Measurements from ENCODE around the gene FAM222B. TPM values are rescaled to one million over a fixed set of nuclear protein-coding genes. Genes with fewer than 3 reads are reported as not detected.

FAM222B gene
- total RNA-seq, 1 experiment from 2014 or later: 94.6 TPM

DNA sequence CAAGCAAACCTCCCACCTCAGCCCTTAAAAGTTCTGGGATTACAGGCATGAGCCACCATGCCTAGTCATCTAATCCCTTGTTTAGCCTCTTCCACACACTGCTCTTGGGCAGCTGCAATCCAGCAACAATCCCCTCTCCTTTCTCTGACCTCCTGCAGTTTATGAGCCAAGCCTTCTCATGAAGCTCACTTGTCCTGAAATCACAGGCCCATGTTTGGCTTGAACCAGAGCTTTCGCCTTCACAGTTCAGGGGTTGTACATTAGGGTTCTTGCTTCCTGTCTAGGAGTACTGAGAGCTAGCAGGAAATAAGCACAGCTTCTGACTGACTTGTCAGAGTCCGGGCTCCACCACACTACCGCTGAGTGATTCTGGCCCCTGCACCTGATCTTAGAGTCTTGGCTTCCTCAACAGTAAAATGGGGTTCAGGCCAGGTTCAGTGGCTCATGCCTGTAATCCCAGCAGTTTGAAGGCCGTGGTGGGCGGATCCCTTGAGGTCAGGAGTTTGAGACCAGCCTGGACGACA lies 28.5 kb upstream of the FAM222B start:
- no peak for DNase-seq (ENCODE audit: low spot score)
- POLR2A ChIA-PET: no interaction called here
- no peak for ATAC-seq
- H3K27me3 Mint-ChIP-seq (ENCODE audit: low read depth): peaks cover 20% of the 10 kb centered on the region
- peak overlapping the region; percentile 60; the same call in 1 of the 2 replicates for H3K27ac Mint-ChIP-seq
- H3K36me3 Mint-ChIP-seq: no peaks in the 10 kb centered on the region
- CTCF ChIA-PET: interaction anchor here (1.1 to 2.3 kb wide), 4 partner anchors 10 to 144 kb away, joined by 3 to 11 read pairs (median 6); no protein-coding TSS in a partner anchor
- no peak for TF ChIP-seq ZNF416 (CRISPR knock-in tag; IDR thresholded peaks at IDR 0.05)
- TF ChIP-seq NR2C2 (CRISPR knock-in tag; IDR thresholded peaks at IDR 0.05): no peak
- TF ChIP-seq TEAD1 (CRISPR knock-in tag; IDR thresholded peaks at IDR 0.05): no peak
- TF ChIP-seq CBFB (CRISPR knock-in tag; IDR thresholded peaks at IDR 0.05; ENCODE audit: low read depth): no peak
- TF ChIP-seq GABPB1 (CRISPR knock-in tag; IDR thresholded peaks at IDR 0.05): no peak
- no peak for TF ChIP-seq ELF4 (CRISPR knock-in tag; IDR thresholded peaks at IDR 0.05; ENCODE audit: low read depth)
- TF ChIP-seq, protein P1, sequence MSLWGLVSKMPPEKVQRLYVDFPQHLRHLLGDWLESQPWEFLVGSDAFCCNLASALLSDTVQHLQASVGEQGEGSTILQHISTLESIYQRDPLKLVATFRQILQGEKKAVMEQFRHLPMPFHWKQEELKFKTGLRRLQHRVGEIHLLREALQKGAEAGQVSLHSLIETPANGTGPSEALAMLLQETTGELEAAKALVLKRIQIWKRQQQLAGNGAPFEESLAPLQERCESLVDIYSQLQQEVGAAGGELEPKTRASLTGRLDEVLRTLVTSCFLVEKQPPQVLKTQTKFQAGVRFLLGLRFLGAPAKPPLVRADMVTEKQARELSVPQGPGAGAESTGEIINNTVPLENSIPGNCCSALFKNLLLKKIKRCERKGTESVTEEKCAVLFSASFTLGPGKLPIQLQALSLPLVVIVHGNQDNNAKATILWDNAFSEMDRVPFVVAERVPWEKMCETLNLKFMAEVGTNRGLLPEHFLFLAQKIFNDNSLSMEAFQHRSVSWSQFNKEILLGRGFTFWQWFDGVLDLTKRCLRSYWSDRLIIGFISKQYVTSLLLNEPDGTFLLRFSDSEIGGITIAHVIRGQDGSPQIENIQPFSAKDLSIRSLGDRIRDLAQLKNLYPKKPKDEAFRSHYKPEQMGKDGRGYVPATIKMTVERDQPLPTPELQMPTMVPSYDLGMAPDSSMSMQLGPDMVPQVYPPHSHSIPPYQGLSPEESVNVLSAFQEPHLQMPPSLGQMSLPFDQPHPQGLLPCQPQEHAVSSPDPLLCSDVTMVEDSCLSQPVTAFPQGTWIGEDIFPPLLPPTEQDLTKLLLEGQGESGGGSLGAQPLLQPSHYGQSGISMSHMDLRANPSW (CRISPR knock-in tag; conservative IDR thresholded peaks at IDR 0.05; ENCODE audit: low read depth): no peak
- TF ChIP-seq, protein P2, sequence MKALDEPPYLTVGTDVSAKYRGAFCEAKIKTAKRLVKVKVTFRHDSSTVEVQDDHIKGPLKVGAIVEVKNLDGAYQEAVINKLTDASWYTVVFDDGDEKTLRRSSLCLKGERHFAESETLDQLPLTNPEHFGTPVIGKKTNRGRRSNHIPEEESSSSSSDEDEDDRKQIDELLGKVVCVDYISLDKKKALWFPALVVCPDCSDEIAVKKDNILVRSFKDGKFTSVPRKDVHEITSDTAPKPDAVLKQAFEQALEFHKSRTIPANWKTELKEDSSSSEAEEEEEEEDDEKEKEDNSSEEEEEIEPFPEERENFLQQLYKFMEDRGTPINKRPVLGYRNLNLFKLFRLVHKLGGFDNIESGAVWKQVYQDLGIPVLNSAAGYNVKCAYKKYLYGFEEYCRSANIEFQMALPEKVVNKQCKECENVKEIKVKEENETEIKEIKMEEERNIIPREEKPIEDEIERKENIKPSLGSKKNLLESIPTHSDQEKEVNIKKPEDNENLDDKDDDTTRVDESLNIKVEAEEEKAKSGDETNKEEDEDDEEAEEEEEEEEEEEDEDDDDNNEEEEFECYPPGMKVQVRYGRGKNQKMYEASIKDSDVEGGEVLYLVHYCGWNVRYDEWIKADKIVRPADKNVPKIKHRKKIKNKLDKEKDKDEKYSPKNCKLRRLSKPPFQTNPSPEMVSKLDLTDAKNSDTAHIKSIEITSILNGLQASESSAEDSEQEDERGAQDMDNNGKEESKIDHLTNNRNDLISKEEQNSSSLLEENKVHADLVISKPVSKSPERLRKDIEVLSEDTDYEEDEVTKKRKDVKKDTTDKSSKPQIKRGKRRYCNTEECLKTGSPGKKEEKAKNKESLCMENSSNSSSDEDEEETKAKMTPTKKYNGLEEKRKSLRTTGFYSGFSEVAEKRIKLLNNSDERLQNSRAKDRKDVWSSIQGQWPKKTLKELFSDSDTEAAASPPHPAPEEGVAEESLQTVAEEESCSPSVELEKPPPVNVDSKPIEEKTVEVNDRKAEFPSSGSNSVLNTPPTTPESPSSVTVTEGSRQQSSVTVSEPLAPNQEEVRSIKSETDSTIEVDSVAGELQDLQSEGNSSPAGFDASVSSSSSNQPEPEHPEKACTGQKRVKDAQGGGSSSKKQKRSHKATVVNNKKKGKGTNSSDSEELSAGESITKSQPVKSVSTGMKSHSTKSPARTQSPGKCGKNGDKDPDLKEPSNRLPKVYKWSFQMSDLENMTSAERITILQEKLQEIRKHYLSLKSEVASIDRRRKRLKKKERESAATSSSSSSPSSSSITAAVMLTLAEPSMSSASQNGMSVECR (CRISPR knock-in tag; IDR thresholded peaks at IDR 0.05; ENCODE audit: borderline replicate concordance): no peak
- no peak for TF ChIP-seq PRRX2 (CRISPR knock-in tag; IDR thresholded peaks at IDR 0.05)
- TF ChIP-seq ZNF232 (CRISPR knock-in tag; IDR thresholded peaks at IDR 0.05): no peak
- TF ChIP-seq ATF1 (CRISPR knock-in tag; IDR thresholded peaks at IDR 0.05): no peak
- no peak for TF ChIP-seq CREB1 (CRISPR knock-in tag; IDR thresholded peaks at IDR 0.05)
- TF ChIP-seq ZNF219 (CRISPR knock-in tag; IDR thresholded peaks at IDR 0.05; ENCODE audit: borderline replicate concordance): no peak
- no peak for TF ChIP-seq HMGA2 (CRISPR knock-in tag; IDR thresholded peaks at IDR 0.05)
- TF ChIP-seq SOX15 (CRISPR knock-in tag; IDR thresholded peaks at IDR 0.05): no peak
- H3K4me3 Mint-ChIP-seq: no peak overlapping the region
- H3K4me1 Mint-ChIP-seq: no peaks in the 10 kb centered on the region
- no peaks in the 10 kb centered on the region for H3K9me3 Mint-ChIP-seq

DNA sequence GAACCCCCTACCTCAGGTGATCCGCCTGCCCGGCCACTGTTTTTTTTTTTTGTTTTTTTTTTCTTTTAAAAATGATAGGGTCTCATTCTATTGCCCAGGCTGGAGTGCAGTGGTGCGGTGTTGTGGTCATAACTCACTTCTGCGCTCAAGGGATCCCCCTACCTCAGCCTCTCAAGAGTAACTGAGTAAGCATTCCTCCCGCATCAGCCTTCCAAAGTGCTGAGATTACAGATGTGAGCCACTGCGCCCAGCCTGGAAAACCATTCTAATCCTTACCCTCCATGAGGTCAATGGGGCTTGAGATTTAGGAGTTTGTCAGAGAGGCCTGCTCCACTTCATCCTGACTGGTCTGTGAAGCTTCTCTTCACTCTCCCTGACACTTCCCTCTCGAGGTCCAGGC lies 24.7 kb upstream of the FAM222B start:
- Mint-ChIP-seq H3K4me3 (no peak overlapping the region), H3K4me1 (peaks cover 9% of the 10 kb centered on the region), H3K36me3 (no peaks in the 10 kb centered on the region), H3K27ac (no peak overlapping the region), H3K27me3 (ENCODE audit: low read depth) (peaks cover 8% of the 10 kb centered on the region), H3K9me3 (no peaks in the 10 kb centered on the region)
- ChIA-PET POLR2A (interaction anchor here (0.7 kb wide), 1 partner anchor 312 kb away, joined by 3 read pairs; no protein-coding TSS in a partner anchor), CTCF (interaction anchor here (1.2 kb wide), 1 partner anchor 12 kb away, joined by 5 read pairs; no protein-coding TSS in a partner anchor)
- DNase-seq (ENCODE audit: low spot score) (no peak), ATAC-seq (no peak)
- TF ChIP-seq ZNF317 (CRISPR knock-in tag; IDR thresholded peaks at IDR 0.05; ENCODE audit: borderline replicate concordance, low read depth) (no peak), ZNF423 (CRISPR knock-in tag; IDR thresholded peaks at IDR 0.05) (no peak), NR3C1 (CRISPR knock-in tag; conservative IDR thresholded peaks at IDR 0.05; ENCODE audit: low read depth) (no peak), TEAD4 (CRISPR knock-in tag; IDR thresholded peaks at IDR 0.05) (no peak), TEAD1 (CRISPR knock-in tag; IDR thresholded peaks at IDR 0.05) (no peak), ZNF396 (CRISPR knock-in tag; IDR thresholded peaks at IDR 0.05; ENCODE audit: borderline replicate concordance) (no peak), ATF2 (CRISPR knock-in tag; IDR thresholded peaks at IDR 0.05; ENCODE audit: borderline replicate concordance, low read depth) (no peak), JUN (CRISPR knock-in tag; IDR thresholded peaks at IDR 0.05) (no peak), SOX15 (CRISPR knock-in tag; IDR thresholded peaks at IDR 0.05) (no peak), MXD4 (CRISPR knock-in tag; IDR thresholded peaks at IDR 0.05; ENCODE audit: borderline replicate concordance) (no peak)
- TF ChIP-seq, protein P3, sequence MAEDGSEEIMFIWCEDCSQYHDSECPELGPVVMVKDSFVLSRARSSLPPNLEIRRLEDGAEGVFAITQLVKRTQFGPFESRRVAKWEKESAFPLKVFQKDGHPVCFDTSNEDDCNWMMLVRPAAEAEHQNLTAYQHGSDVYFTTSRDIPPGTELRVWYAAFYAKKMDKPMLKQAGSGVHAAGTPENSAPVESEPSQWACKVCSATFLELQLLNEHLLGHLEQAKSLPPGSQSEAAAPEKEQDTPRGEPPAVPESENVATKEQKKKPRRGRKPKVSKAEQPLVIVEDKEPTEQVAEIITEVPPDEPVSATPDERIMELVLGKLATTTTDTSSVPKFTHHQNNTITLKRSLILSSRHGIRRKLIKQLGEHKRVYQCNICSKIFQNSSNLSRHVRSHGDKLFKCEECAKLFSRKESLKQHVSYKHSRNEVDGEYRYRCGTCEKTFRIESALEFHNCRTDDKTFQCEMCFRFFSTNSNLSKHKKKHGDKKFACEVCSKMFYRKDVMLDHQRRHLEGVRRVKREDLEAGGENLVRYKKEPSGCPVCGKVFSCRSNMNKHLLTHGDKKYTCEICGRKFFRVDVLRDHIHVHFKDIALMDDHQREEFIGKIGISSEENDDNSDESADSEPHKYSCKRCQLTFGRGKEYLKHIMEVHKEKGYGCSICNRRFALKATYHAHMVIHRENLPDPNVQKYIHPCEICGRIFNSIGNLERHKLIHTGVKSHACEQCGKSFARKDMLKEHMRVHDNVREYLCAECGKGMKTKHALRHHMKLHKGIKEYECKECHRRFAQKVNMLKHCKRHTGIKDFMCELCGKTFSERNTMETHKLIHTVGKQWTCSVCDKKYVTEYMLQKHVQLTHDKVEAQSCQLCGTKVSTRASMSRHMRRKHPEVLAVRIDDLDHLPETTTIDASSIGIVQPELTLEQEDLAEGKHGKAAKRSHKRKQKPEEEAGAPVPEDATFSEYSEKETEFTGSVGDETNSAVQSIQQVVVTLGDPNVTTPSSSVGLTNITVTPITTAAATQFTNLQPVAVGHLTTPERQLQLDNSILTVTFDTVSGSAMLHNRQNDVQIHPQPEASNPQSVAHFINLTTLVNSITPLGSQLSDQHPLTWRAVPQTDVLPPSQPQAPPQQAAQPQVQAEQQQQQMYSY (CRISPR knock-in tag; IDR thresholded peaks at IDR 0.05): no peak

Measured in WTC11 (cell line).